Glomerular visceral epithelial cell (primary cell): Measurements from ENCODE around the gene PITHD1.
"Not testable (repeated sequence)": the region's sequence is repeated elsewhere in the genome, so short reads cannot be mapped to it uniquely, and the experiment has no call there.

ENCODE experiments used
- DNase-seq: peaks from one replicate; pipeline ENCODE4 v3.0.0-alpha.2; 2016; ENCODE audit errors: extremely low spot score

Gene PITHD1

GRCh38 chr1:23825762-23826522 is 47.7 kb downstream of the PITHD1 start:
- no peak for DNase-seq

DNA sequence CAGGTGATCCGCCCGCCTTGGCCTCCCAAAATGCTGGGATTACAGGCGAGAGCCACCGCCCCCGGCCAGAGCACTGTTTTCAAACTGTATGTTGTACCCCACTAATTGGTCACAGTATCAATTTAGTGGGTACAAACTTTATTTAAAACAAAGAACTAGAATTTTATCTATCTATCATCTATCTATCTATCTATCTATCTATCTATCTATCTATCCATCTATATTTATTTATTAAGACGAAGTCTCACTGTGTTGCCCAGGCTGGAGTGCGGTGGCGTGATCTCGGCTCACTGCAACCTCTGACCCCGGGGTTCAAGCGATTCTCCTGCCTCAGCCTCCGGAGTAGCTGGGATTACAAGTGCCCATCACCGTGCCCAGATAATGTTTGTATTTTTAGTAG is 48.4 kb downstream of the PITHD1 start:
- not testable (repeated sequence) for DNase-seq

- no peak for DNase-seq
Measured at GRCh38 chr1:23827717-23828116, 49.5 kb downstream of the PITHD1 start.

- not testable (repeated sequence) for DNase-seq
Measured at GRCh38 chr1:23834156-23834555, 55.9 kb downstream of the PITHD1 start.

- DNase-seq = no peak
Measured at GRCh38 chr1:23836037-23836436, 57.8 kb downstream of the PITHD1 start.
